ENCODE results near the gene NARS2.

NARS2 gene

GRCh38 chr11:78441956-78442355 lies 132.7 kb downstream of the NARS2 start:
- Histone ChIP-seq H3K79me2 (ENCODE audit: insufficient read depth, low read length) (no peaks in the 10 kb centered on the region), H3K36me3 (ENCODE audit: low read length) (peaks cover 3% of the 10 kb centered on the region; the same call in 1 of the 2 replicates), H3K27ac (ENCODE audit: low read depth, low read length) (no peak overlapping the region), H3K4me2 (ENCODE audit: low read depth, low read length, poor library complexity, severe bottlenecking) (no peak overlapping the region), H3K4me3 (ENCODE audit: insufficient read depth, low read length, poor library complexity, severe bottlenecking) (no peak overlapping the region), H3F3A (ENCODE audit: insufficient read depth) (peaks cover 11% of the 10 kb centered on the region; the same call in 1 of the 2 replicates), H4K20me1 (ENCODE audit: low read depth, low read length) (no peaks in the 10 kb centered on the region), H3K9me2 (replicated peaks; ENCODE audit: insufficient read depth, low read length) (no peaks in the 10 kb centered on the region), H3K9me3 (ENCODE audit: insufficient read depth, low read length) (no peaks in the 10 kb centered on the region), H3K27me3 (ENCODE audit: low read length) (no peaks in the 10 kb centered on the region), H3K9ac (ENCODE audit: low read length) (no peak overlapping the region), H2AFZ (ENCODE audit: low read depth, low read length, severe bottlenecking) (no peak overlapping the region)
- TF ChIP-seq EZH2phosphoT487 (conservative IDR thresholded peaks at IDR 0.05; ENCODE audit: low read length): no peak
- TF ChIP-seq CTCF (IDR thresholded peaks at IDR 0.05; ENCODE audit: insufficient read depth, low read length, poor library complexity, severe bottlenecking): no peak

- peak overlapping the region; percentile 40 for H3K4me2 ChIP-seq (ENCODE audit: low read depth, low read length, poor library complexity, severe bottlenecking)
- H3K9me2 ChIP-seq (replicated peaks; ENCODE audit: insufficient read depth, low read length): no peaks in the 10 kb centered on the region
- H3F3A ChIP-seq (ENCODE audit: insufficient read depth): peaks cover 11% of the 10 kb centered on the region; the same call in 1 of the 2 replicates
- H3K27ac ChIP-seq (ENCODE audit: low read depth, low read length): peak overlapping the region; percentile 38
- TF ChIP-seq CTCF (IDR thresholded peaks at IDR 0.05; ENCODE audit: insufficient read depth, low read length, poor library complexity, severe bottlenecking) (no peak), EZH2phosphoT487 (conservative IDR thresholded peaks at IDR 0.05; ENCODE audit: low read length) (no peak)
- peaks cover 7% of the 10 kb centered on the region for H3K36me3 ChIP-seq (ENCODE audit: low read length)
- no peaks in the 10 kb centered on the region for H3K79me2 ChIP-seq (ENCODE audit: insufficient read depth, low read length)
- H3K4me3 ChIP-seq (ENCODE audit: insufficient read depth, low read length, poor library complexity, severe bottlenecking): no peak overlapping the region
- H3K9ac ChIP-seq (ENCODE audit: low read length): no peak overlapping the region
- H3K27me3 ChIP-seq (ENCODE audit: low read length): no peaks in the 10 kb centered on the region
- H4K20me1 ChIP-seq (ENCODE audit: low read depth, low read length): no peaks in the 10 kb centered on the region
- no peak overlapping the region for H2AFZ ChIP-seq (ENCODE audit: low read depth, low read length, severe bottlenecking)
- no peaks in the 10 kb centered on the region for H3K9me3 ChIP-seq (ENCODE audit: insufficient read depth, low read length)
Observed at GRCh38 chr11:78438298-78438975, 136.2 kb downstream of the NARS2 start.

GRCh38 chr11:78432956-78433355 lies 141.7 kb downstream of the NARS2 start:
- Histone ChIP-seq H3K79me2 (ENCODE audit: insufficient read depth, low read length) (no peaks in the 10 kb centered on the region), H3K27me3 (ENCODE audit: low read length) (no peaks in the 10 kb centered on the region), H3K9me3 (ENCODE audit: insufficient read depth, low read length) (no peaks in the 10 kb centered on the region), H3K9ac (ENCODE audit: low read length) (no peak overlapping the region), H2AFZ (ENCODE audit: low read depth, low read length, severe bottlenecking) (no peak overlapping the region), H3K9me2 (replicated peaks; ENCODE audit: insufficient read depth, low read length) (no peaks in the 10 kb centered on the region), H3K27ac (ENCODE audit: low read depth, low read length) (no peak overlapping the region), H4K20me1 (ENCODE audit: low read depth, low read length) (no peaks in the 10 kb centered on the region), H3K4me3 (ENCODE audit: insufficient read depth, low read length, poor library complexity, severe bottlenecking) (no peak overlapping the region), H3K4me2 (ENCODE audit: low read depth, low read length, poor library complexity, severe bottlenecking) (no peak overlapping the region), H3F3A (ENCODE audit: insufficient read depth) (peaks cover 1% of the 10 kb centered on the region; the same call in 1 of the 2 replicates), H3K36me3 (ENCODE audit: low read length) (peaks cover 4% of the 10 kb centered on the region; the same call in 1 of the 2 replicates)
- TF ChIP-seq EZH2phosphoT487 (conservative IDR thresholded peaks at IDR 0.05; ENCODE audit: low read length): no peak
- TF ChIP-seq CTCF (IDR thresholded peaks at IDR 0.05; ENCODE audit: insufficient read depth, low read length, poor library complexity, severe bottlenecking): no peak

All from SU-DHL-6 (cell line).